Body of pancreas (tissue), 4 donors: Measurements from ENCODE around the gene CCDC191. TPM values are rescaled to one million over a fixed set of nuclear protein-coding genes. Genes with fewer than 3 reads are reported as not detected.

Experiments used
- ATAC-seq: fragments of 150-250 bp; one replicate; pipeline ENCODE4 v1.9.1; 2016
- DNase-seq, 4 donors: peaks; one replicate each; pipeline ENCODE4 v3.0.0-alpha.2; 2019
- H3K27ac ChIP-seq, 4 donors: fragments of 200-600 bp; sonication (generic); 1 replicate in 3 of 4; 2 replicates in 1 of 4; pipeline versions ENCODE4 v1.5.1 to v1.6.1; 2016 to 2019; ENCODE audit warnings: mild to moderate bottlenecking in 1 of 4, mixed read lengths in 1 of 4, moderate library complexity in 1 of 4
- H3K27me3 ChIP-seq, 2 donors: fragments of 200-600 bp; sonication (generic); one replicate each; pipeline ENCODE4 v1.6.0; 2016; ENCODE audit warnings: mild to moderate bottlenecking in 1 of 2
- H3K36me3 ChIP-seq, 2 donors: fragments of 200-600 bp; sonication (generic); replicated peaks in 1 of 2; 2 replicates each; pipeline ENCODE4 v1.5.1; 2016; ENCODE audit warnings: low read depth in 2 of 2; ENCODE audit not compliant: insufficient read depth in 1 of 2
- H3K4me1 ChIP-seq: fragments of 200-600 bp; sonication (generic); one replicate; pipeline ENCODE4 v1.6.0; 2016
- H3K4me3 ChIP-seq, 2 donors: fragments of 200-600 bp; sonication (generic); 1 replicate in 1 of 2; 2 replicates in 1 of 2; pipeline ENCODE4 v1.5.1; 2016 to 2019
- H3K9me3 ChIP-seq, 3 donors: fragments of 200-600 bp; sonication (generic); 1 replicate in 2 of 3; 2 replicates in 1 of 3; pipeline ENCODE4 v1.5.1; 2016
- CTCF ChIP-seq, 7 experiments: fragments of 450-650 bp in 4 of 7; fragments of 200-600 bp in 3 of 7; sonication (generic) in 3 of 7; IDR thresholded peaks; one replicate each; pipeline ENCODE4 v1.5.1; 2016 to 2019; ENCODE audit warnings: antibody characterized with exemption in 7 of 7
- POLR2A ChIP-seq, 3 donors: fragments of 450-650 bp; IDR thresholded peaks; one replicate each; pipeline ENCODE4 v1.6.1; 2016; ENCODE audit warnings: antibody characterized with exemption in 3 of 3, mild to moderate bottlenecking in 2 of 3
- WGBS, 2 donors: methylation state at CpG; one replicate each; pipeline ENCODE4 v1.1.5; 2017; 5-methylcytosine and 5-hydroxymethylcytosine counted together
- intact Hi-C: fragments of 100-400 bp; cut with DNase I; formaldehyde crosslinking; loops from one replicate; pipeline ENCODE4 v1.15.1; 2023
- total RNA-seq, 2 donors: library from RNA; depleted of rRNA; stranded (reverse); fragments of >200 nt; gene quantifications; one replicate each; pipeline ENCODE4 v1.1.0, GENCODE V29; 2016

CCDC191 gene
- total RNA-seq, 2 donors from 2014 or later = 5.4 to 11.9 TPM

- Histone ChIP-seq H3K27ac (no peak overlapping the region), H3K9me3 (no peaks in the 10 kb centered on the region), H3K27me3 (no peaks in the 10 kb centered on the region), H3K4me3 (no peak overlapping the region), H3K36me3 (no peaks in the 10 kb centered on the region), H3K4me1 (peaks cover 8% of the 10 kb centered on the region)
- DNase-seq = no peak
- TF ChIP-seq CTCF (IDR thresholded peaks at IDR 0.05) (no peak), POLR2A (IDR thresholded peaks at IDR 0.05) (no peak)
- intact Hi-C loops = no loop called here
- WGBS, 2 donors = 84 to 87% methylated on average over 2 of the region's 2 CpGs
- no peak for ATAC-seq
Observed at GRCh38 chr3:114052216-114052615, 4.1 kb downstream of the CCDC191 start.

- DNase-seq = no peak
- Histone ChIP-seq H3K4me3 (no peak overlapping the region), H3K4me1 (no peaks in the 10 kb centered on the region), H3K27me3 (no peaks in the 10 kb centered on the region), H3K9me3 (no peaks in the 10 kb centered on the region), H3K36me3 (peaks cover 0 to 5% of the 10 kb centered on the region in 2 donors), H3K27ac (no peak overlapping the region)
- ATAC-seq = no peak
- TF ChIP-seq CTCF (IDR thresholded peaks at IDR 0.05) = no peak
- no peak for TF ChIP-seq POLR2A (IDR thresholded peaks at IDR 0.05)
- intact Hi-C loops = no loop called here
Observed at GRCh38 chr3:114043205-114043604, 13.1 kb downstream of the CCDC191 start.

- ATAC-seq = no peak
- intact Hi-C loops = no loop called here
- H3K36me3 ChIP-seq = peaks cover 0 to 7% of the 10 kb centered on the region in 2 donors
- 85 to 88% methylated on average over 3 of the region's 3 CpGs for WGBS, 2 donors
- TF ChIP-seq CTCF (IDR thresholded peaks at IDR 0.05) (no peak), POLR2A (IDR thresholded peaks at IDR 0.05) (no peak)
- H3K27ac ChIP-seq = no peak overlapping the region
- no peaks in the 10 kb centered on the region for H3K27me3 ChIP-seq
- H3K9me3 ChIP-seq = no peaks in the 10 kb centered on the region
- DNase-seq = no peak
- no peak overlapping the region for H3K4me3 ChIP-seq
- H3K4me1 ChIP-seq = no peaks in the 10 kb centered on the region
Observed at GRCh38 chr3:114035896-114036295, 20.4 kb downstream of the CCDC191 start.

- DNase-seq = no peak
- WGBS, 2 donors = 80 to 85% methylated on average over 5 of the region's 5 CpGs
Observed at GRCh38 chr3:114034787-114035545, 21.4 kb downstream of the CCDC191 start.

More at GRCh38 chr3:114034787-114035545, 21.4 kb downstream of the CCDC191 start:
- Histone ChIP-seq H3K4me1 (no peaks in the 10 kb centered on the region), H3K36me3 (peaks cover 0 to 5% of the 10 kb centered on the region in 2 donors), H3K9me3 (no peaks in the 10 kb centered on the region), H3K27ac (no peak overlapping the region), H3K27me3 (no peaks in the 10 kb centered on the region), H3K4me3 (no peak overlapping the region)
- intact Hi-C loops = no loop called here
- ATAC-seq = no peak
- TF ChIP-seq CTCF (IDR thresholded peaks at IDR 0.05) = no peak
- no peak for TF ChIP-seq POLR2A (IDR thresholded peaks at IDR 0.05)
